HepG2 (cell line): ENCODE data around the gene ASIC2. TPM values are rescaled to one million over a fixed set of nuclear protein-coding genes. Genes with fewer than 3 reads are reported as not detected.

ENCODE experiments used
- ATAC-seq: fragments of 200-7000 bp; cut with Tn5 transposase; 3 replicates; pipeline ENCODE4 v1.9.1; 2020; ENCODE audit warnings: mild to moderate bottlenecking, moderate library complexity
- BruUV-seq: library from RNA; stranded (reverse); fragments of 400-500 nt; replicated peaks from 2 replicates; lab custom pipeline; 2021; lab: Mats Ljungman, UMichigan
- CTCF ChIA-PET: fragments of 300-600 bp; formaldehyde crosslinking; extraction: SDS; loops from one replicate; lab custom pipeline; 2021; ENCODE audit warnings: low total read pairs, inconsistent platforms, low intra/inter-chr PET ratio; lab: Yijun Ruan, JAX
- POLR2A ChIA-PET: fragments of 350-600 bp; sonication (Branson Sonifier 250); formaldehyde crosslinking; loops from one replicate; lab custom pipeline; 2020; ENCODE audit warnings: antibody characterized with exemption, inconsistent platforms; lab: Yijun Ruan, JAX
- DNase-seq: peaks from one replicate; pipeline ENCODE4 v3.0.0-alpha.2; 2015; ENCODE audit warnings: low spot score
- FAIRE-seq: peaks from 3 replicates; lab custom pipeline; 2011; peaks lifted over from hg19 to GRCh38; lab: Jason Lieb, UNC
- H2AFZ ChIP-seq: one replicate; pipeline ENCODE4 v1.6.1; 2011; ENCODE audit warnings: low read length, inconsistent platforms
- H3K27ac ChIP-seq: fragments of 300-600 bp; 3 replicates; pipeline ENCODE4 v1.8.0; 2011; ENCODE audit warnings: mixed run types, mild to moderate bottlenecking, mixed read lengths, low read length, inconsistent platforms; ENCODE audit not compliant: insufficient read depth; ENCODE audit errors: extremely low read length
- H3K27me3 ChIP-seq, 2 experiments: fragments of 200-600 bp in 1 of 2; 2 replicates in 1 of 2; 3 replicates in 1 of 2; pipeline versions ENCODE4 v1.6.0 to v1.8.0; 2011; ENCODE audit warnings: low read length in 2 of 2, mild to moderate bottlenecking in 2 of 2, moderate library complexity in 2 of 2, inconsistent platforms in 1 of 2; ENCODE audit not compliant: insufficient read depth in 2 of 2, control insufficient read depth in 1 of 2
- H3K36me3 ChIP-seq, 2 experiments: fragments of 200-600 bp in 1 of 2; replicated peaks in 1 of 2; 2 replicates in 1 of 2; 3 replicates in 1 of 2; pipeline versions ENCODE4 v1.5.1 to v1.8.0; 2011; ENCODE audit warnings: low read length in 2 of 2, inconsistent platforms in 1 of 2; ENCODE audit not compliant: insufficient read depth in 2 of 2, control insufficient read depth in 1 of 2
- H3K4me1 ChIP-seq: 2 replicates; pipeline ENCODE4 v1.5.1; 2012; ENCODE audit warnings: low read length, inconsistent platforms; ENCODE audit not compliant: insufficient read depth
- H3K4me2 ChIP-seq: 2 replicates; pipeline ENCODE4 v1.6.0; 2011; ENCODE audit warnings: low read depth, low read length, inconsistent platforms
- H3K4me3 ChIP-seq, 3 experiments: fragments of 200-600 bp in 1 of 3; sonication (generic), shearing (Covaris generic) in 1 of 3; replicated peaks in 1 of 3; 2 replicates each; pipeline ENCODE4 v1.5.1; 2011 to 2016; ENCODE audit warnings: low read length in 3 of 3, inconsistent platforms in 2 of 3, low read depth in 2 of 3, mild to moderate bottlenecking in 2 of 3, control low read depth in 1 of 3, mixed read lengths in 1 of 3; ENCODE audit not compliant: insufficient read depth in 1 of 3
- H3K79me2 ChIP-seq: one replicate; pipeline ENCODE4 v1.6.1; 2011; ENCODE audit warnings: low read length, inconsistent platforms; ENCODE audit not compliant: insufficient read depth
- H3K9ac ChIP-seq: 2 replicates; pipeline ENCODE4 v1.6.0; 2011; ENCODE audit warnings: mild to moderate bottlenecking, low read depth, low read length, inconsistent platforms; ENCODE audit not compliant: insufficient read depth
- H3K9me3 ChIP-seq: 2 replicates; pipeline ENCODE4 v1.5.1; 2012; ENCODE audit warnings: mild to moderate bottlenecking, low read length
- H4K20me1 ChIP-seq: 2 replicates; pipeline ENCODE4 v1.6.0; 2011; ENCODE audit warnings: inconsistent platforms, mild to moderate bottlenecking, low read length, moderate library complexity; ENCODE audit not compliant: insufficient read depth
- CC2D1A ChIP-seq: sonication (generic); formaldehyde crosslinking; IDR thresholded peaks from 2 replicates; pipeline ENCODE4 v1.8.1; 2023; ENCODE audit warnings: mild to moderate bottlenecking, missing genetic modification reagents
- DDIT3 ChIP-seq: sonication (generic); formaldehyde crosslinking; IDR thresholded peaks from 2 replicates; pipeline ENCODE4 v1.4.0; 2020; ENCODE audit warnings: mild to moderate bottlenecking, missing genetic modification reagents
- MAF1 ChIP-seq: sonication (generic); formaldehyde crosslinking; IDR thresholded peaks from 2 replicates; pipeline ENCODE4 v1.5.0; 2020; ENCODE audit warnings: missing genetic modification reagents, borderline replicate concordance
- MIER3 ChIP-seq: IDR thresholded peaks from 2 replicates; pipeline ENCODE4 v1.6.1; 2016; ENCODE audit warnings: missing compliant biosample characterization, borderline replicate concordance
- PAWR ChIP-seq: sonication (generic); formaldehyde crosslinking; IDR thresholded peaks from 2 replicates; pipeline ENCODE4 v1.4.0; 2020; ENCODE audit warnings: missing genetic modification reagents, mild to moderate bottlenecking, borderline replicate concordance
- PHB2 ChIP-seq: fragments of 450-650 bp; IDR thresholded peaks from 2 replicates; pipeline ENCODE4 v1.6.1; 2018; ENCODE audit not compliant: partially characterized antibody
- POLR2A ChIP-seq, 2 experiments: IDR thresholded peaks; 2 replicates each; pipeline ENCODE4 v1.6.1; 2011; ENCODE audit warnings: low read depth in 2 of 2, low read length in 2 of 2, mild to moderate bottlenecking in 1 of 2, moderate library complexity in 1 of 2; ENCODE audit not compliant: insufficient read depth in 1 of 2
- RXRB ChIP-seq: IDR thresholded peaks from 2 replicates; pipeline ENCODE4 v1.6.1; 2016; ENCODE audit warnings: borderline replicate concordance, missing genetic modification reagents, missing compliant biosample characterization
- SPEN ChIP-seq: sonication (generic); formaldehyde crosslinking; IDR thresholded peaks from 2 replicates; pipeline ENCODE4 v1.5.1; 2020; ENCODE audit warnings: low read depth, mild to moderate bottlenecking, missing genetic modification reagents
- THAP8 ChIP-seq: sonication (generic); formaldehyde crosslinking; IDR thresholded peaks from 2 replicates; pipeline ENCODE4 v1.5.1; 2020; ENCODE audit warnings: missing genetic modification reagents, mild to moderate bottlenecking, borderline replicate concordance
- ZBTB25 ChIP-seq: IDR thresholded peaks from 2 replicates; pipeline ENCODE4 v1.6.1; 2018; ENCODE audit warnings: missing genetic modification reagents
- ZFP1 ChIP-seq: IDR thresholded peaks from 2 replicates; pipeline ENCODE4 v1.6.1; 2016
- ZFP36 ChIP-seq: fragments of 150-350 bp; IDR thresholded peaks from 2 replicates; pipeline ENCODE4 v1.6.1; 2018; ENCODE audit warnings: borderline replicate concordance, low read length, low read depth; ENCODE audit not compliant: partially characterized antibody
- ZFP41 ChIP-seq: sonication (generic); formaldehyde crosslinking; IDR thresholded peaks from 2 replicates; pipeline ENCODE4 v1.4.0; 2020; ENCODE audit warnings: mild to moderate bottlenecking, missing genetic modification reagents, borderline replicate concordance
- ZNF383 ChIP-seq: sonication (generic); formaldehyde crosslinking; IDR thresholded peaks from 2 replicates; pipeline ENCODE4 v1.4.0; 2020; ENCODE audit warnings: missing genetic modification reagents, mild to moderate bottlenecking, borderline replicate concordance
- ZNF709 ChIP-seq: sonication (generic); formaldehyde crosslinking; IDR thresholded peaks from 2 replicates; pipeline ENCODE4 v1.5.0; 2020; ENCODE audit warnings: mild to moderate bottlenecking, missing genetic modification reagents
- ZSCAN30 ChIP-seq: sonication (generic); formaldehyde crosslinking; IDR thresholded peaks from 2 replicates; pipeline ENCODE4 v1.5.0; 2020; ENCODE audit warnings: mild to moderate bottlenecking, missing genetic modification reagents
- WGBS: methylation state at CpG from one replicate; pipeline ENCODE4 v1.1.6; 2017; ENCODE audit warnings: low lambda C conversion rate; 5-methylcytosine and 5-hydroxymethylcytosine counted together
- in situ Hi-C: cut with HindIII; loops from 2 replicates; pipeline ENCODE4 v1.10.0; 2017; ENCODE audit warnings: low pct_unique_long_range_greater_than_20kb; ENCODE audit not compliant: extremely low pct_ligation_motif_present
- intact Hi-C: fragments of 100-400 bp; cut with micrococcal nuclease; formaldehyde crosslinking; loops from one replicate; pipeline ENCODE4 v1.10.0; 2022; ENCODE audit not compliant: unreplicated experiment
- polyA plus RNA-seq, 8 experiments: library from polyadenylated mRNA; depleted of rRNA in 3 of 8; stranded (reverse) in 7 of 8; unstranded in 1 of 8; fragments of >200 nt; fragmentation: Illumina TruSeq in 4 of 8; extraction: Trizol in 4 of 8; gene quantifications; 2 replicates each; pipeline versions ENCODE4 v1.2.1 to v1.2.3, GENCODE V29; 2011 to 2016; ENCODE audit warnings: low read depth in 4 of 8, missing spikeins in 1 of 8, mixed read lengths in 1 of 8; ENCODE audit not compliant: insufficient read depth in 1 of 8
- total RNA-seq, 5 experiments: library from RNA; depleted of rRNA; stranded (reverse); fragments of >200 nt; fragmentation: Illumina TruSeq; extraction: Trizol; gene quantifications; 2 replicates each; pipeline ENCODE4 v1.2.3, GENCODE V29; 2016; ENCODE audit warnings: low read depth in 1 of 5

ASIC2 gene
- total and polyA plus RNA-seq, 2 of the 13 experiments (the other 11 are each of a cell fraction or from before 2014, with no cell fraction given), result not detected

GRCh38 chr17:33234233-33234632 is 58.9 kb downstream of the ASIC2 start:
- intact Hi-C loops, result no loop called here
- CTCF ChIA-PET, result no interaction called here
- BruUV-seq, result no TSS peak

More at GRCh38 chr17:33234233-33234632, 58.9 kb downstream of the ASIC2 start:
- TF ChIP-seq PAWR (CRISPR knock-in tag), result no peak
- no peak for TF ChIP-seq ZSCAN30 (CRISPR knock-in tag)
- TF ChIP-seq CC2D1A, result no peak
- no peak for TF ChIP-seq ZFP41
- TF ChIP-seq RXRB (CRISPR knock-in tag), result no peak
- no peak for TF ChIP-seq MAF1 (CRISPR knock-in tag)
- TF ChIP-seq ZNF709 (CRISPR knock-in tag), result no peak
- no peak for TF ChIP-seq ZNF383
- TF ChIP-seq ZBTB25 (CRISPR knock-in tag), result no peak
- no peak for TF ChIP-seq ZFP36
- no peak for TF ChIP-seq MIER3 (CRISPR knock-in tag)
- TF ChIP-seq THAP8 (CRISPR knock-in tag), result no peak
- TF ChIP-seq DDIT3, result no peak
- TF ChIP-seq PHB2, result no peak
- no peak for TF ChIP-seq ZFP1 (CRISPR knock-in tag)
- TF ChIP-seq POLR2A (IDR thresholded peaks at IDR 0.05; ENCODE audit: insufficient read depth in 1 of 2, low read depth in 2 of 2, low read length in 2 of 2), result no peak
- no peak for TF ChIP-seq SPEN (CRISPR knock-in tag)
- Histone ChIP-seq H3K27me3 (peaks cover 2 to 5% of the 10 kb centered on the region in 2 experiments; a peak in 3 of 5 replicates), H3K4me1 (no peaks in the 10 kb centered on the region), H3K36me3 (no peaks in the 10 kb centered on the region), H3K27ac (no peak overlapping the region), H2AFZ (no peak overlapping the region), H3K9ac (no peak overlapping the region), H4K20me1 (no peaks in the 10 kb centered on the region), H3K79me2 (no peaks in the 10 kb centered on the region), H3K4me3 (no peak overlapping the region), H3K9me3 (no peaks in the 10 kb centered on the region), H3K4me2 (no peak overlapping the region)
- FAIRE-seq (no peak), ATAC-seq (no peak), DNase-seq (no peak)
- POLR2A ChIA-PET, result no interaction called here
- WGBS, result 33% methylated on average over 3 of the region's 4 CpGs
- in situ Hi-C loops, result no loop called here
